Cardiac fibroblast (primary cell): ENCODE results near the gene HSDL1.

Source experiments
- DNase-seq, 2 donors: peaks; one replicate each; pipeline versions ENCODE4 v3.0.0 to v3.0.0-alpha.2; 2010; ENCODE audit warnings: low read depth in 2 of 2
- H3K4me3 ChIP-seq, 2 donors: replicated peaks in 1 of 2; 1 replicate in 1 of 2; 2 replicates in 1 of 2; pipeline ENCODE4 v1.5.1; 2011; ENCODE audit warnings: low read depth in 2 of 2, low read length in 2 of 2, mild to moderate bottlenecking in 2 of 2, moderate library complexity in 1 of 2
- TF ChIP-seq, protein P1 (sequence below): IDR thresholded peaks from one replicate; pipeline ENCODE4 v1.5.1; 2011; ENCODE audit warnings: low read depth, mild to moderate bottlenecking, low read length, inconsistent platforms

The HSDL1 gene

GRCh38 chr16:84184775-84185174 is 39.8 kb upstream of the HSDL1 start:
- TF ChIP-seq, protein P1, sequence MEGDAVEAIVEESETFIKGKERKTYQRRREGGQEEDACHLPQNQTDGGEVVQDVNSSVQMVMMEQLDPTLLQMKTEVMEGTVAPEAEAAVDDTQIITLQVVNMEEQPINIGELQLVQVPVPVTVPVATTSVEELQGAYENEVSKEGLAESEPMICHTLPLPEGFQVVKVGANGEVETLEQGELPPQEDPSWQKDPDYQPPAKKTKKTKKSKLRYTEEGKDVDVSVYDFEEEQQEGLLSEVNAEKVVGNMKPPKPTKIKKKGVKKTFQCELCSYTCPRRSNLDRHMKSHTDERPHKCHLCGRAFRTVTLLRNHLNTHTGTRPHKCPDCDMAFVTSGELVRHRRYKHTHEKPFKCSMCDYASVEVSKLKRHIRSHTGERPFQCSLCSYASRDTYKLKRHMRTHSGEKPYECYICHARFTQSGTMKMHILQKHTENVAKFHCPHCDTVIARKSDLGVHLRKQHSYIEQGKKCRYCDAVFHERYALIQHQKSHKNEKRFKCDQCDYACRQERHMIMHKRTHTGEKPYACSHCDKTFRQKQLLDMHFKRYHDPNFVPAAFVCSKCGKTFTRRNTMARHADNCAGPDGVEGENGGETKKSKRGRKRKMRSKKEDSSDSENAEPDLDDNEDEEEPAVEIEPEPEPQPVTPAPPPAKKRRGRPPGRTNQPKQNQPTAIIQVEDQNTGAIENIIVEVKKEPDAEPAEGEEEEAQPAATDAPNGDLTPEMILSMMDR = no peak
- no peak for DNase-seq
- no peak overlapping the region for H3K4me3 ChIP-seq

DNA sequence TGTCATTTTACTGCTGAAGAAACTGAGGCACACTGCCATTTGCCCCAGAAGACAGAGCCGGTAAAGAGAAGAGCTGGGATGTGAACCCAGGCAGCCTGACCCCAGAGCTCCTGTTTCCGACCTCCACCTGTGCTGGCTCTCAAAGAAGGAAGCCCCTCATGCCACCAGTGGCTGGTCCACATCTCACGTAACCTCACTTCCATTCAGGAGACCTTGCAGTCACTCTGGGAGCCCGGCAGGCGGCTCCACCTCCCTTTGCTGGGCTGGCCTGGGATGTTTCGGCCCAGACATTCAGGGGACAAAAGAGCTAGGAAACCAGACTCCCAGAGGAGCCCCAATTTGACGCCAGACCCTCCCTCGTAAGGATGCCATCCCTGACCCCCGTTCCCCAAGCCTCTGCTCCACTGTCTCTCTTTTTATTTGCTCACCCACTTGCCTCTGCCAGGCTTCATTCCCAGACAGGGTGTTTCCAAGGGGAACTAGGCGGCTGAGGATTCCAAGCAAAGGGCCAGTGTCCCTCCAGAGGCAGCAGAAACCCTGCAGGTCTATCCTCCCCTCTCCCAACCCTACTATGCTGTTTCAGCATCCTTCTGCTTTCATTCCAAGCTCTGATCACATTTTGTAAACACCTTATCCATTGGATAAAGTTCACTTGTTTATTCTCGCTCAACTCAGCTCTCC is 39.1 kb upstream of the HSDL1 start:
- peak in 1 of 2 donors; percentile 18 for DNase-seq
- TF ChIP-seq, protein P1 = peak; percentile 60
- no peak overlapping the region for H3K4me3 ChIP-seq

- H3K4me3 ChIP-seq = no peak overlapping the region
- DNase-seq = no peak
- TF ChIP-seq, protein P1 = no peak
These were observed 38.5 kb upstream of the HSDL1 start for GRCh38 chr16:84183572-84183875.

GRCh38 chr16:84182680-84183571 is 37.9 kb upstream of the HSDL1 start:
- TF ChIP-seq, protein P1 = no peak
- no peak for DNase-seq

GRCh38 chr16:84182104-84182503 is 37.1 kb upstream of the HSDL1 start:
- TF ChIP-seq, protein P1 = no peak
- no peak overlapping the region for H3K4me3 ChIP-seq
- no peak for DNase-seq

More at GRCh38 chr16:84182680-84183571, 37.9 kb upstream of the HSDL1 start:
- no peak overlapping the region for H3K4me3 ChIP-seq

- no peak for DNase-seq
- TF ChIP-seq, protein P1 = no peak
- H3K4me3 ChIP-seq = no peak overlapping the region
These were observed 36.4 kb upstream of the HSDL1 start for GRCh38 chr16:84181144-84181915.
